Measurements from ENCODE around the gene TTBK1.

The TTBK1 gene

GRCh38 chr6:43304882-43305281 is 61.6 kb downstream of the TTBK1 start:
- Mint-ChIP-seq H3K36me3 (no peaks in the 10 kb centered on the region), H3K9me3 (ENCODE audit: low read depth) (no peaks in the 10 kb centered on the region), H3K4me1 (ENCODE audit: low read depth) (peaks cover 10% of the 10 kb centered on the region), H3K27ac (no peak overlapping the region), H3K27me3 (no peaks in the 10 kb centered on the region), H3K4me3 (no peak overlapping the region)

GRCh38 chr6:43306086-43306485 is 62.8 kb downstream of the TTBK1 start:
- H3K9me3 Mint-ChIP-seq (ENCODE audit: low read depth), result no peaks in the 10 kb centered on the region
- no peaks in the 10 kb centered on the region for H3K27me3 Mint-ChIP-seq
- peaks cover 10% of the 10 kb centered on the region for H3K4me1 Mint-ChIP-seq (ENCODE audit: low read depth)
- H3K36me3 Mint-ChIP-seq, result no peaks in the 10 kb centered on the region
- no peak overlapping the region for H3K27ac Mint-ChIP-seq
- H3K4me3 Mint-ChIP-seq, result no peak overlapping the region

- Mint-ChIP-seq H3K9me3 (ENCODE audit: low read depth) (no peaks in the 10 kb centered on the region), H3K36me3 (no peaks in the 10 kb centered on the region), H3K4me1 (ENCODE audit: low read depth) (peaks cover 10% of the 10 kb centered on the region), H3K27me3 (no peaks in the 10 kb centered on the region), H3K27ac (no peak overlapping the region), H3K4me3 (peak overlapping the region; percentile 61)
These were observed 64.3 kb downstream of the TTBK1 start for GRCh38 chr6:43307451-43308100.

- H3K27ac Mint-ChIP-seq, result no peak within 1 kb of the TSS
- peaks cover 10% of the 10 kb centered on the region for H3K4me1 Mint-ChIP-seq (ENCODE audit: low read depth)
- no peaks in the 10 kb centered on the region for H3K27me3 Mint-ChIP-seq
- no peaks in the 10 kb centered on the region for H3K9me3 Mint-ChIP-seq (ENCODE audit: low read depth)
- no peaks in the 10 kb centered on the region for H3K36me3 Mint-ChIP-seq
- peak within 1 kb of the TSS; percentile 83 for H3K4me3 Mint-ChIP-seq
These were observed 65.1 kb downstream of the TTBK1 start, which contains the start of gene CRIP3 for GRCh38 chr6:43308101-43308989. TSS of gene CRIP3 (minus strand) at chr6:43308826. CDS start at chr6:43308792, 34 bp downstream.

- peak overlapping the region; percentile 83 for H3K4me3 Mint-ChIP-seq
- H3K27ac Mint-ChIP-seq, result no peak overlapping the region
- H3K4me1 Mint-ChIP-seq (ENCODE audit: low read depth), result peaks cover 10% of the 10 kb centered on the region
- H3K9me3 Mint-ChIP-seq (ENCODE audit: low read depth), result no peaks in the 10 kb centered on the region
- H3K27me3 Mint-ChIP-seq, result no peaks in the 10 kb centered on the region
- no peaks in the 10 kb centered on the region for H3K36me3 Mint-ChIP-seq
These were observed 65.8 kb downstream of the TTBK1 start for GRCh38 chr6:43308990-43309477.

- Mint-ChIP-seq H3K4me3 (no peak overlapping the region), H3K27me3 (no peaks in the 10 kb centered on the region), H3K4me1 (ENCODE audit: low read depth) (peaks cover 10% of the 10 kb centered on the region), H3K36me3 (no peaks in the 10 kb centered on the region), H3K9me3 (ENCODE audit: low read depth) (no peaks in the 10 kb centered on the region), H3K27ac (no peak overlapping the region)
These were observed 66.9 kb downstream of the TTBK1 start for GRCh38 chr6:43310134-43310533.

GRCh38 chr6:43310624-43311023 is 67.3 kb downstream of the TTBK1 start:
- Mint-ChIP-seq H3K27me3 (no peaks in the 10 kb centered on the region), H3K4me3 (no peak overlapping the region), H3K4me1 (ENCODE audit: low read depth) (peaks cover 10% of the 10 kb centered on the region), H3K27ac (no peak overlapping the region), H3K9me3 (ENCODE audit: low read depth) (no peaks in the 10 kb centered on the region), H3K36me3 (no peaks in the 10 kb centered on the region)

DNA sequence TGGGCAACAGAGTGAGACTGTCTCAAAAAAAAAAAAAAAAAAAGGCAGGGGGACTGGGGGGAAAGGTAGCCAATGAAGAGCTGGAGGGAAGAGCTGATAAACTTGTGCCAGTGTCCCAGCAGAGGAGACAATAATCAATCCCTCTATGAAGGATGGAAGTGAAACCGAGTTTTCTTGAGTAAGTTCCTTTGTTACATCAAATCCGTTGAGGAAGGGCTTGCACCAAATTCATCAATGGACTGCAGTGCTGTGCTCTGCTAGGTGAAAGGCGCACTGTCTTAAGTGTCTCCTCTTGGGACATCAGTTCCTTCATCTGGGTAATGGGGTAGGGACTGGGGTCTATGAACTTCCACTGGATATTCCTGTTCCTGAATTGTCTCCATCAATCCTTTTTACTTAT is 68.4 kb downstream of the TTBK1 start:
- H3K9me3 Mint-ChIP-seq (ENCODE audit: low read depth), result no peaks in the 10 kb centered on the region
- H3K36me3 Mint-ChIP-seq, result no peaks in the 10 kb centered on the region
- H3K27ac Mint-ChIP-seq, result no peak overlapping the region
- no peaks in the 10 kb centered on the region for H3K27me3 Mint-ChIP-seq
- H3K4me1 Mint-ChIP-seq (ENCODE audit: low read depth), result peaks cover 10% of the 10 kb centered on the region
- H3K4me3 Mint-ChIP-seq, result no peak overlapping the region

DNA sequence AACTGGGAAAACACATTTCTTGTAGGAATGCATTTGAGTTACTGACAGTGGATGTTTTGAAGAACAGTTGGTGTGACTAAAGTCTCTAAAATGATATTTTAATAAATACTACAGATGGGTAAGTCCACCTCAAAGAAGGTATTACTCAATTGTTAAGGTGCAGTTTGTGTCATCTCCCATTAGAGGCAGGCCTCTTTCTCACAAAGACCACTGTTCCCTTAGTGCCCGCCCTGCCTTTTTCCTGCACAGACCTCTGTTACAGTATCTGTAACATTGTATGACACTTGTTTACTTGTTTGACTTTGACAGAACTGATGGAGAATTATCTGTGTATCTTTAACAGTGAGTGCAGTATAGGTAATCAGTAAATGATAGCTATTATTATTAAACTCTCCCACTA is 70.5 kb downstream of the TTBK1 start:
- Mint-ChIP-seq H3K9me3 (ENCODE audit: low read depth) (no peaks in the 10 kb centered on the region), H3K4me3 (no peak overlapping the region), H3K27ac (no peak overlapping the region), H3K27me3 (no peaks in the 10 kb centered on the region), H3K4me1 (ENCODE audit: low read depth) (peaks cover 5% of the 10 kb centered on the region), H3K36me3 (peaks cover 2% of the 10 kb centered on the region)

DNA sequence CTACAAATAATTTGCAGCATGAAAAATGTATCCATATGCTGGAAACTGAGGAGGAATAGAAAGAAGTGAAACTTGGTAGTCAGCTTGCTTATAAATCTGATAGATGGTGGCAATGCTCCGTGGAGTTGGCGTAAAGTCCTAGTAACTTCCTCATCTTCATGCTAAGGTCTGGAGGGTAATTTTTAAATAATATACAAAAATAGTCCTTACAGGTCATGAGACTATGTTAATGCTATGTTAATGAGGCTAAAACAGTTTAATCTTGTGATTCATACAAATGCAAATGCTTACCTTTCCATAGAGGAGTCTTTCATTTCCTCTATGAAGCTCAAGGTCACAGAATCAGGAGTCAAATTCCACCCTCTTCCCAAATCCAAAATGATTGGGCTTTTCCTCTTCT is 74.7 kb downstream of the TTBK1 start:
- Mint-ChIP-seq H3K27me3 (no peaks in the 10 kb centered on the region), H3K4me1 (ENCODE audit: low read depth) (no peaks in the 10 kb centered on the region), H3K27ac (no peak overlapping the region), H3K4me3 (no peak overlapping the region), H3K9me3 (ENCODE audit: low read depth) (no peaks in the 10 kb centered on the region), H3K36me3 (peaks cover 2% of the 10 kb centered on the region)

- no peaks in the 10 kb centered on the region for H3K9me3 Mint-ChIP-seq (ENCODE audit: low read depth)
- no peaks in the 10 kb centered on the region for H3K4me1 Mint-ChIP-seq (ENCODE audit: low read depth)
- no peak overlapping the region for H3K4me3 Mint-ChIP-seq
- H3K27me3 Mint-ChIP-seq, result no peaks in the 10 kb centered on the region
- H3K27ac Mint-ChIP-seq, result no peak overlapping the region
- H3K36me3 Mint-ChIP-seq, result peaks cover 2% of the 10 kb centered on the region
These were observed 82.6 kb downstream of the TTBK1 start for GRCh38 chr6:43325876-43326275.

GRCh38 chr6:43328528-43328927 is 85.2 kb downstream of the TTBK1 start:
- peaks cover 2% of the 10 kb centered on the region for H3K36me3 Mint-ChIP-seq
- H3K4me3 Mint-ChIP-seq, result no peak overlapping the region
- no peaks in the 10 kb centered on the region for H3K9me3 Mint-ChIP-seq (ENCODE audit: low read depth)
- no peak overlapping the region for H3K27ac Mint-ChIP-seq
- H3K27me3 Mint-ChIP-seq, result no peaks in the 10 kb centered on the region
- H3K4me1 Mint-ChIP-seq (ENCODE audit: low read depth), result peaks cover 14% of the 10 kb centered on the region

DNA sequence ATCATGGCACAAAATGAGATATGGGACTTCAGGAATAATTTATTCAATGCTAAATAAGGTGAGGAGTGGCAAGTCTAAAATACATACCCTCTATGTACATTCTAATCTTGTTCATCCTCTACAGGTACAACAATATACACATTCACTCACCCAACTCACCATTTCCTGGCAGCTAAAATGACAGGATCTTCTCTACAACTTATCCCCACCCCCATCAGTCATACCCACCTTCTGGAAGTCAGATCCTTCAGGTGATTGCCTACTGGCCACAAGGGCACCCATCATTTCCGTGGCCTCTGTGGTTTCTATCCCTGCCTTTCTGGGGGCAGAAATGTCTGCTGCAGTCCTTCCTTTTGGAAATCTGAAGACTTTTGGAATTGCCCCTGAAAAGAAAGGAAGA is 88.2 kb downstream of the TTBK1 start:
- peaks cover 4% of the 10 kb centered on the region for H3K36me3 Mint-ChIP-seq
- no peak overlapping the region for H3K4me3 Mint-ChIP-seq
- H3K4me1 Mint-ChIP-seq (ENCODE audit: low read depth), result peaks cover 14% of the 10 kb centered on the region
- no peak overlapping the region for H3K27ac Mint-ChIP-seq
- H3K27me3 Mint-ChIP-seq, result no peaks in the 10 kb centered on the region
- H3K9me3 Mint-ChIP-seq (ENCODE audit: low read depth), result no peaks in the 10 kb centered on the region

- Mint-ChIP-seq H3K4me1 (ENCODE audit: low read depth) (peaks cover 14% of the 10 kb centered on the region), H3K36me3 (peaks cover 6% of the 10 kb centered on the region), H3K27me3 (no peaks in the 10 kb centered on the region), H3K27ac (no peak overlapping the region), H3K9me3 (ENCODE audit: low read depth) (no peaks in the 10 kb centered on the region), H3K4me3 (no peak overlapping the region)
These were observed 88.6 kb downstream of the TTBK1 start for GRCh38 chr6:43331891-43332290.

DNA sequence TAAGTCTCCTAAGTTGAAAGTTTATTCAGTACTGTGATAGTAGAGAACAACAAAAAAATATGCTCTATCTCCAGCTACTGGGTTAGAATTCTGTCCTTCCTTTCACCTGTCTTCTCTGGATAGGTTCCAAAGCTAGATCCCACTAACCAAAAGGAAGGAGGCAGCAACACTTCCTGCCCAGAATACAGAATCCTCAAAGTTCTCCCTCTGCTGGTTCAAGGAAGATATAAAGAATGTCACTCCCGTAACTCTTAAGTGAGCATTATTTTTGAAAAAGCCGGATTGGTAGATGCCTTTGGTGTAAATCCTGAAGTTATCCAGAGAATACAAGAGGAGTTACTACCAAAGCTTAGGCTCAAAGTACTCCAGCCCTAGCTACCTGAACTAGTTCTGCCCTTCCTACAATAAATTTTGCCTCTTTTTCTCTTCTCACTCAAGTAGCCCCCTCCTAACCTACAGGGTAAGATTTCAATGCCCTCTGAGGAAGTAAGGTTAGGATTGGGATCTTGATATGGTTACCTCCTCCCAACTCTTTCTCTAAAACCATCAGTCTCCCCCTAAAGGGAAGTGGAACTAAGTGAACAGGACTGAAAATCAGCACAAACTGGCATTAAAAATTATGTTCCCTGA is 91.3 kb downstream of the TTBK1 start:
- H3K9me3 Mint-ChIP-seq (ENCODE audit: low read depth), result no peaks in the 10 kb centered on the region
- H3K27ac Mint-ChIP-seq, result no peak overlapping the region
- H3K4me3 Mint-ChIP-seq, result no peak overlapping the region

More for the DNA sequence above, 91.3 kb downstream of the TTBK1 start:
- Mint-ChIP-seq H3K4me1 (ENCODE audit: low read depth) (peaks cover 14% of the 10 kb centered on the region), H3K27me3 (no peaks in the 10 kb centered on the region), H3K36me3 (peaks cover 11% of the 10 kb centered on the region)
